OCI-LY7 (cell line): Measurements from ENCODE around the gene VWF. TPM values are rescaled to one million over a fixed set of nuclear protein-coding genes. Genes with fewer than 3 reads are reported as not detected.

Experiments
- BruUV-seq: library from RNA; stranded (reverse); fragments of 400-500 nt; replicated peaks from 2 replicates; lab custom pipeline; 2021; lab: Mats Ljungman, UMichigan
- CTCF ChIA-PET: fragments of 300-600 bp; sonication (Branson Sonifier 250); formaldehyde crosslinking; loops from one replicate; lab custom pipeline; 2022; ENCODE audit warnings: antibody characterized with exemption; ENCODE audit not compliant: unreplicated experiment; lab: Charles Lee
- POLR2A ChIA-PET: fragments of 300-600 bp; sonication (Branson Sonifier 250); formaldehyde crosslinking; loops from one replicate; lab custom pipeline; 2022; ENCODE audit warnings: antibody characterized with exemption; lab: Charles Lee
- DNase-seq: peaks from one replicate; pipeline ENCODE4 v3.0.0-alpha.2; 2015; ENCODE audit warnings: low spot score
- H2AFZ ChIP-seq: fragments of 200-600 bp; sonication (generic), shearing (Covaris generic); 2 replicates; pipeline ENCODE4 v1.6.1; 2014; ENCODE audit warnings: mild to moderate bottlenecking, antibody characterized with exemption, low read length, moderate library complexity
- H3K27ac ChIP-seq: fragments of 200-600 bp; sonication (generic); 2 replicates; pipeline ENCODE4 v1.5.1; 2014; ENCODE audit warnings: mixed run types, low read depth, mild to moderate bottlenecking, moderate library complexity, low read length, inconsistent platforms; ENCODE audit not compliant: poor library complexity, severe bottlenecking
- H3K36me3 ChIP-seq: fragments of 200-600 bp; sonication (generic); 2 replicates; pipeline ENCODE4 v1.6.1; 2014; ENCODE audit warnings: mild to moderate bottlenecking, antibody characterized with exemption, low read length, moderate library complexity, mixed read lengths; ENCODE audit not compliant: insufficient read depth
- H3K4me1 ChIP-seq: fragments of 200-600 bp; sonication (generic); 2 replicates; pipeline ENCODE4 v1.5.1; 2014; ENCODE audit warnings: mild to moderate bottlenecking, low read length; ENCODE audit not compliant: insufficient read depth, poor library complexity, severe bottlenecking
- H3K4me2 ChIP-seq: fragments of 200-600 bp; sonication (generic); 2 replicates; pipeline ENCODE4 v1.6.1; 2014; ENCODE audit warnings: mild to moderate bottlenecking, low read length
- H3K4me3 ChIP-seq: fragments of 200-600 bp; sonication (generic); 2 replicates; pipeline ENCODE4 v1.5.1; 2014; ENCODE audit warnings: mild to moderate bottlenecking, low read depth, low read length; ENCODE audit not compliant: poor library complexity, severe bottlenecking
- H3K79me2 ChIP-seq: fragments of 200-600 bp; sonication (generic); 2 replicates; pipeline ENCODE4 v1.6.1; 2016; ENCODE audit warnings: low read depth, mild to moderate bottlenecking, low read length, moderate library complexity, mixed read lengths; ENCODE audit not compliant: insufficient read depth
- H3K9me2 ChIP-seq: fragments of 200-600 bp; sonication (generic); 2 replicates; pipeline ENCODE4 v1.6.1; 2016; ENCODE audit warnings: mild to moderate bottlenecking, low read length, mixed read lengths; ENCODE audit not compliant: insufficient read depth
- H3K9me3 ChIP-seq: fragments of 200-600 bp; sonication (generic); 2 replicates; pipeline ENCODE4 v1.6.1; 2014; ENCODE audit warnings: mild to moderate bottlenecking, mixed run types, low read length, mixed read lengths
- H4K20me1 ChIP-seq: fragments of 200-600 bp; sonication (generic); 2 replicates; pipeline ENCODE4 v1.6.1; 2014; ENCODE audit warnings: mild to moderate bottlenecking, antibody characterized with exemption, low read length, moderate library complexity, mixed read lengths; ENCODE audit not compliant: insufficient read depth
- CTCF ChIP-seq: fragments of 200-600 bp; sonication (generic); conservative IDR thresholded peaks from 2 replicates; pipeline ENCODE4 v1.5.1; 2014; ENCODE audit warnings: mild to moderate bottlenecking, antibody characterized with exemption, low read length, moderate library complexity, mixed read lengths
- EZH2phosphoT487 ChIP-seq: fragments of 200-600 bp; sonication (generic); IDR thresholded peaks from 2 replicates; pipeline ENCODE4 v1.6.1; 2018; ENCODE audit warnings: low read depth, borderline replicate concordance, mild to moderate bottlenecking, mixed run types, antibody characterized with exemption, low read length, moderate library complexity, mixed read lengths
- intact Hi-C: fragments of 100-400 bp; cut with micrococcal nuclease; formaldehyde crosslinking; loops from one replicate; pipeline ENCODE4 v1.10.0; 2022; ENCODE audit not compliant: unreplicated experiment
- total RNA-seq, 2 experiments: library from RNA; depleted of rRNA in 1 of 2; stranded (reverse); fragments of >200 nt in 1 of 2; shearing (Covaris generic) in 1 of 2; gene quantifications; 2 replicates each; pipeline ENCODE4 v1.2.3, GENCODE V29; 2014 to 2022

VWF gene
- total RNA-seq, 2 experiments from 2014 or later: 0.32 TPM; not detected in 1

- no TSS peak for BruUV-seq
- CTCF ChIA-PET: no interaction called here
These were observed 202.2 kb downstream of the VWF start for GRCh38 chr12:5921966-5922899.

GRCh38 chr12:5921027-5921909, 203.2 kb downstream of the VWF start:
- no peak overlapping the region for H3K4me2 ChIP-seq
- no peak overlapping the region for H3K27ac ChIP-seq
- H3K9me3 ChIP-seq: no peaks in the 10 kb centered on the region
- no TSS peak for BruUV-seq
- CTCF ChIA-PET: no interaction called here
- H3K4me1 ChIP-seq: no peaks in the 10 kb centered on the region
- TF ChIP-seq EZH2phosphoT487: no peak
- TF ChIP-seq CTCF: no peak
- no peak for DNase-seq
- intact Hi-C loops: no loop called here
- no peaks in the 10 kb centered on the region for H3K36me3 ChIP-seq
- POLR2A ChIA-PET: no interaction called here
- no peaks in the 10 kb centered on the region for H3K9me2 ChIP-seq
- no peaks in the 10 kb centered on the region for H3K79me2 ChIP-seq
- no peak overlapping the region for H3K4me3 ChIP-seq
- H4K20me1 ChIP-seq: no peaks in the 10 kb centered on the region
- no peak overlapping the region for H2AFZ ChIP-seq

More at GRCh38 chr12:5921966-5922899, 202.2 kb downstream of the VWF start:
- Histone ChIP-seq H3K9me3 (no peaks in the 10 kb centered on the region), H3K4me2 (no peak overlapping the region), H3K36me3 (no peaks in the 10 kb centered on the region), H4K20me1 (no peaks in the 10 kb centered on the region), H3K4me1 (no peaks in the 10 kb centered on the region), H3K27ac (no peak overlapping the region), H3K9me2 (no peaks in the 10 kb centered on the region), H3K79me2 (no peaks in the 10 kb centered on the region), H2AFZ (no peak overlapping the region), H3K4me3 (no peak overlapping the region)
- intact Hi-C loops: no loop called here
- DNase-seq: no peak
- no peak for TF ChIP-seq CTCF
- no peak for TF ChIP-seq EZH2phosphoT487
- POLR2A ChIA-PET: interaction anchor here (0.6 kb wide), 1 partner anchor 47 kb away, joined by 5 read pairs; no protein-coding TSS in a partner anchor
